HL-60 (cell line): ENCODE results near the gene XK.

Experiments used
- DNase-seq, 2 experiments: peaks; one replicate each; pipeline ENCODE4 v3.0.0-alpha.2; 2010 to 2020; ENCODE audit warnings: low read depth in 1 of 2, low spot score in 1 of 2
- H3K27ac ChIP-seq: fragments of 250-450 bp; sonication (Bioruptor Pico); replicated peaks from 2 replicates; pipeline ENCODE4 v1.5.1; 2020; ENCODE audit warnings: mild to moderate bottlenecking, moderate library complexity
- H3K27me3 ChIP-seq: fragments of 250-450 bp; sonication (Bioruptor Pico); 2 replicates; pipeline ENCODE4 v1.5.1; 2021; ENCODE audit warnings: mild to moderate bottlenecking, moderate library complexity; ENCODE audit not compliant: insufficient read depth, poor library complexity, severe bottlenecking
- H3K4me3 ChIP-seq: replicated peaks from 2 replicates; pipeline ENCODE4 v1.5.1; 2011; ENCODE audit warnings: mild to moderate bottlenecking, control low read depth, low read length; ENCODE audit not compliant: insufficient read depth
- GABPA ChIP-seq: IDR thresholded peaks from 2 replicates; pipeline ENCODE4 v1.6.1; 2012; ENCODE audit warnings: low read depth
- POLR2AphosphoS5 ChIP-seq: IDR thresholded peaks from 2 replicates; pipeline ENCODE4 v1.6.1; 2012; ENCODE audit warnings: low read depth
- REST ChIP-seq: IDR thresholded peaks from 2 replicates; pipeline ENCODE4 v1.6.1; 2012; ENCODE audit warnings: low read depth; ENCODE audit not compliant: insufficient replicate concordance
- SPI1 ChIP-seq: IDR thresholded peaks from 2 replicates; pipeline ENCODE4 v1.6.1; 2012; ENCODE audit warnings: low read depth, mild to moderate bottlenecking, borderline replicate concordance
- TF ChIP-seq, protein P1 (sequence below): IDR thresholded peaks from one replicate; pipeline ENCODE4 v1.5.1; 2011; ENCODE audit warnings: low read length, control low read depth, inconsistent platforms; ENCODE audit not compliant: insufficient read depth

Gene XK

DNA sequence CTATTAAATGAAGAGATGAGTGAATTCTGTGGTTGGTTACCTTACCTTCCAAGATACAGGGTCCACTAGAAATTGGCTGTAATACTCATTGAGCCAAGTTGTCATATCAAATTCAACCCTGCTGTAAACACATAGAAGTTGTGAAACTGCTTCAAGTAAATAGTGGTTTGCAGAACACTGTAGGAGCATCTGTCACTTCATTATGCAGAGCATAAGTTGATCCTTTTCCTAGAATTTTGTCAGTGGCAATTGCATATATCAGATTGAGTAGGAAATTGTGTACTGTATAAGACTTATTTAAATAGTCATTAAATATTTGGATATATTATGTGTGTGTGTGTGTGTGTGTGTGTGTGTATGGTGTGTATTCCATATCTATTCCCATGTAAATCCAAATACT lies 8.8 kb upstream of the XK start:
- no peak for DNase-seq
- Histone ChIP-seq H3K4me3 (no peak overlapping the region), H3K27ac (no peak overlapping the region), H3K27me3 (peaks cover 2% of the 10 kb centered on the region)
- TF ChIP-seq GABPA (no peak), POLR2AphosphoS5 (no peak), SPI1 (no peak), REST (no peak)
- TF ChIP-seq, protein P1, sequence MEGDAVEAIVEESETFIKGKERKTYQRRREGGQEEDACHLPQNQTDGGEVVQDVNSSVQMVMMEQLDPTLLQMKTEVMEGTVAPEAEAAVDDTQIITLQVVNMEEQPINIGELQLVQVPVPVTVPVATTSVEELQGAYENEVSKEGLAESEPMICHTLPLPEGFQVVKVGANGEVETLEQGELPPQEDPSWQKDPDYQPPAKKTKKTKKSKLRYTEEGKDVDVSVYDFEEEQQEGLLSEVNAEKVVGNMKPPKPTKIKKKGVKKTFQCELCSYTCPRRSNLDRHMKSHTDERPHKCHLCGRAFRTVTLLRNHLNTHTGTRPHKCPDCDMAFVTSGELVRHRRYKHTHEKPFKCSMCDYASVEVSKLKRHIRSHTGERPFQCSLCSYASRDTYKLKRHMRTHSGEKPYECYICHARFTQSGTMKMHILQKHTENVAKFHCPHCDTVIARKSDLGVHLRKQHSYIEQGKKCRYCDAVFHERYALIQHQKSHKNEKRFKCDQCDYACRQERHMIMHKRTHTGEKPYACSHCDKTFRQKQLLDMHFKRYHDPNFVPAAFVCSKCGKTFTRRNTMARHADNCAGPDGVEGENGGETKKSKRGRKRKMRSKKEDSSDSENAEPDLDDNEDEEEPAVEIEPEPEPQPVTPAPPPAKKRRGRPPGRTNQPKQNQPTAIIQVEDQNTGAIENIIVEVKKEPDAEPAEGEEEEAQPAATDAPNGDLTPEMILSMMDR = no peak

- Histone ChIP-seq H3K27ac (no peak overlapping the region), H3K27me3 (peaks cover 2% of the 10 kb centered on the region), H3K4me3 (no peak overlapping the region)
- TF ChIP-seq SPI1 (no peak), POLR2AphosphoS5 (no peak), GABPA (no peak), REST (no peak)
- TF ChIP-seq, protein P1 = no peak
- DNase-seq = no peak
Measured at GRCh38 chrX:37677243-37677642, 8.3 kb upstream of the XK start.

DNA sequence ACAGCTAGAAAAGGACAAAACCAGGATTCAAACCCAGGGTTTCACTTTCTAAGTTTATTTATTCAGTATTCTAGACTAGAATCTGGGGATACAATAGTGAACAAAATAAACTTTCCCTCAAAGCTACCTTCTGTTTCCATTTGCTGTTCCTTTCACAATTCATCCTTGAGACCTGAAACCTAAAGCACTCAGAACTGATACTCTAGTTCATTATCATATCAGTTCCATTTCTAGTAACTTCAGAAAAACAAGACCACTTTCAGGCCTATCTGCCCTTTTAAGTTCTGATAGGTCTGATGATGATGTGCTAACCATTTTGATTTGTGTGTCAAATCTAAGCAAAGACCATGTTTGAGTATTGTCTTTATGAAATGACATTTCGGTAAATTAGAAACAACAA lies 7.8 kb upstream of the XK start:
- Histone ChIP-seq H3K27ac (no peak overlapping the region), H3K4me3 (no peak overlapping the region), H3K27me3 (peaks cover 2% of the 10 kb centered on the region)
- no peak for DNase-seq
- no peak for TF ChIP-seq SPI1
- TF ChIP-seq, protein P1 = no peak
- TF ChIP-seq POLR2AphosphoS5 = no peak
- TF ChIP-seq GABPA = no peak
- TF ChIP-seq REST = no peak
